ENCODE results near the gene RFTN1. TPM values are rescaled to one million over a fixed set of nuclear protein-coding genes. Genes with fewer than 3 reads are reported as not detected.

RFTN1 gene
- total RNA-seq, 1 experiment from 2014 or later: 2.2 TPM

- DNase-seq: no peak
- no peaks in the 10 kb centered on the region for H3K79me1 ChIP-seq (ENCODE audit: insufficient read depth, low read depth, low read length, poor library complexity, severe bottlenecking)
- WGBS (ENCODE audit: extremely low coverage, insufficient read length, low lambda C conversion rate): no CpG with 5 or more reads among the region's 9 CpGs
Measured at GRCh38 chr3:16329826-16330129, 183.7 kb downstream of the RFTN1 start.

More at GRCh38 chr3:16329826-16330129, 183.7 kb downstream of the RFTN1 start:
- Histone ChIP-seq H3K27ac (ENCODE audit: insufficient read length, low read depth, low read length) (no peak overlapping the region), H3K14ac (ENCODE audit: insufficient read depth, low read length) (no peak overlapping the region), H3K79me2 (ENCODE audit: insufficient read depth, low read length) (no peaks in the 10 kb centered on the region), H4K8ac (replicated peaks; ENCODE audit: insufficient read length, low read depth, low read length) (no peak overlapping the region), H4K20me1 (ENCODE audit: control insufficient read depth, insufficient read depth, insufficient read length) (no peaks in the 10 kb centered on the region), H3K4me2 (ENCODE audit: insufficient read depth, insufficient read length, low read length) (no peak overlapping the region), H3K4me1 (ENCODE audit: insufficient read depth, low read length) (peaks cover 3% of the 10 kb centered on the region; the same call in 1 of the 2 replicates), H2BK15ac (ENCODE audit: low read depth, low read length) (no peak overlapping the region), H3T11ph (ENCODE audit: low read length) (no peak overlapping the region), H3K4ac (ENCODE audit: low read depth, low read length) (no peak overlapping the region), H4K5ac (ENCODE audit: insufficient read length, low read depth, low read length) (no peak overlapping the region), H2BK12ac (ENCODE audit: insufficient read length, low read depth, low read length) (no peak overlapping the region), H3K9me3 (ENCODE audit: control insufficient read depth, low read depth, low read length) (no peaks in the 10 kb centered on the region), H2BK5ac (ENCODE audit: insufficient read length, low read length) (no peak overlapping the region), H2AFZ (ENCODE audit: low read length) (no peak overlapping the region), H3K23me2 (ENCODE audit: insufficient read length, low read depth, low read length, poor library complexity, severe bottlenecking) (no peaks in the 10 kb centered on the region), H3K27me3 (ENCODE audit: insufficient read depth, low read length) (no peaks in the 10 kb centered on the region), H3K56ac (ENCODE audit: insufficient read length, low read depth, low read length) (no peak overlapping the region), H3K23ac (ENCODE audit: insufficient read length, low read depth, low read length) (no peak overlapping the region), H3K18ac (ENCODE audit: insufficient read length, low read depth, low read length) (no peak overlapping the region), H4K91ac (ENCODE audit: insufficient read length, low read depth, low read length) (no peak overlapping the region), H2BK120ac (ENCODE audit: low read depth, low read length, poor library complexity, severe bottlenecking) (no peak overlapping the region), H2AK5ac (ENCODE audit: insufficient read length, low read length) (no peak overlapping the region), H3K9ac (ENCODE audit: extremely low read depth, insufficient read length, low read length) (no peak overlapping the region), H2BK20ac (ENCODE audit: low read depth, low read length, poor library complexity, severe bottlenecking) (no peak overlapping the region)
- Mint-ChIP-seq H3K9me3 (peaks cover 13% of the 10 kb centered on the region in 2 experiments), H3K4me1 (peaks cover 7 to 17% of the 10 kb centered on the region in 2 experiments), H3K27ac (peak overlapping the region in 2 of 3 experiments; percentile 21 to 71; a peak in 2 of 7 replicates), H3K36me3 (ENCODE audit: insufficient read depth in 1 of 3, low read depth in 3 of 3) (peaks cover 32 to 47% (median 46%) of the 10 kb centered on the region in 3 experiments), H3K27me3 (ENCODE audit: low read depth) (no peaks in the 10 kb centered on the region; the same call in 1 of the 2 replicates), H3K4me3 (no peak overlapping the region)
- no peak for TF ChIP-seq CTCF (conservative IDR thresholded peaks at IDR 0.05)
